ENCODE measurements around the gene TNFAIP3. TPM values are rescaled to one million over a fixed set of nuclear protein-coding genes. Genes with fewer than 3 reads are reported as not detected.

TNFAIP3 gene
- polyA plus RNA-seq, 1 donor from 2014 or later: 40.7 TPM

GRCh38 chr6:137849981-137850714, 16.9 kb upstream of the TNFAIP3 start:
- H3K27ac Mint-ChIP-seq: no peak overlapping the region
- no peak overlapping the region for H3K4me3 Mint-ChIP-seq
- no peaks in the 10 kb centered on the region for H3K9me3 Mint-ChIP-seq

DNA sequence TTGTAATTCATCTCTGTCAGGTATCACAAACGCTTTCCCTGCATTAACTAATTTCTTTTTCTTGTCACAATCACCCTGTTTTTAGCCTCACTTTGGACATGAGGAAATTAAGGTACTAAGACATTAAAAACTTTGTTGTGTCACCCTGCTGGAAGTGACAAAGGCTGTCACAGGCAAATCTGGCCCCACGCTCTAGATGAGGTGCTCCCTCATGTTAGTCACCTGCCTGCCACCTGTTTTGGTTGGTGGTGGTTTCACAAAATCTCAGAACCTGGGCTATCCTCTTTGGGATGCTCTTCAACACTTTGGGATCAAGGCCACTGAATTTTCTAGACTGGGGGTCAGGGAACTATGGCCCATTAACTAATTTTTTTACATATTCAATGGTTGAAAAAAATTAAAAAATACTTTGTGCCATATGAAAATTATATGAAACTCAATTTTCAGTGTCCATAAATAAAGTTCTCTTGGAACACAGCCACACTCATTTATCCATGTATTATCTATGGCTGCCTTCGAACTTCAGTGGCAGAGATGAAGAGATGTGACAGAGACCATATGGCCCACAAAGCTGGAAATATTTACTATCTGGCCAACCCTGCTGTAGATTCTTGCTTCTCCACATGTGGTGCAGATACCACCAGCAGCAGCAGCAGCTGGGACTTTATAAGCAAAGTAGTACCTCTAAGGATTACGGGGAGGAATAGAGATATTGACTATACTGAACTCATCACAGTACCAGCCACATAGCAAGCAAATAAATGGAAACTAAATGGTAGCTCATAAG, 16.1 kb upstream of the TNFAIP3 start:
- H3K4me1 Mint-ChIP-seq: no peaks in the 10 kb centered on the region
- no peak overlapping the region for H3K27ac Mint-ChIP-seq
- no peaks in the 10 kb centered on the region for H3K9me3 Mint-ChIP-seq
- peaks cover 7% of the 10 kb centered on the region for H3K36me3 Mint-ChIP-seq
- H3K27me3 Mint-ChIP-seq: no peaks in the 10 kb centered on the region
- H3K4me3 Mint-ChIP-seq: no peak overlapping the region

More at GRCh38 chr6:137849981-137850714, 16.9 kb upstream of the TNFAIP3 start:
- H3K27me3 Mint-ChIP-seq: no peaks in the 10 kb centered on the region
- H3K4me1 Mint-ChIP-seq: no peaks in the 10 kb centered on the region
- peaks cover 7% of the 10 kb centered on the region for H3K36me3 Mint-ChIP-seq

- peaks cover 9% of the 10 kb centered on the region for H3K36me3 Mint-ChIP-seq
- no peaks in the 10 kb centered on the region for H3K4me1 Mint-ChIP-seq
- peaks cover 0 to 4% (median 0%) of the 10 kb centered on the region in 3 donors for H3K9me3 Mint-ChIP-seq
- H3K27me3 Mint-ChIP-seq: no peaks in the 10 kb centered on the region
- no peak overlapping the region for H3K4me3 Mint-ChIP-seq
- no peak overlapping the region for H3K27ac Mint-ChIP-seq
Observed at GRCh38 chr6:137851669-137852068, 15.4 kb upstream of the TNFAIP3 start.

DNA sequence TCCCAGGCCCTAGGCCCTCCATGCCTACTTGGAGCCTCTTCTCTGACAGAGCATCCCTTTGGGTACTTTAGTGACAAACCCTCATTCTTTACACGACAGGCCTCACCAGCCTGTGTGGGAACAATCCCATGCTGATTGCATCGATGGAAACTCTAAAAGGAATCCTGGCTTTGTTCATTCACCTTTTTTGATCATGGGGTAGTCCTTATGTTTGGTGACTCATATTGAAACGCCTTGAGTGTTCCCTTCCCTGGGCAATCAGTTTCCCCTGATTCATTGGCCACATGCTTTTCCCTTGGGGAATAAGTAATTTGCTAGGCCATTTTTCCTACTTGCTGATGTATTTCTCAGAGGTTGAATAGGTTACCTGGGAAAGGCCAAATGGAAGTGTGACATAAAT, 14.7 kb upstream of the TNFAIP3 start:
- peaks cover 0 to 4% (median 0%) of the 10 kb centered on the region in 3 donors for H3K9me3 Mint-ChIP-seq
- no peak overlapping the region for H3K27ac Mint-ChIP-seq
- H3K36me3 Mint-ChIP-seq: peaks cover 9% of the 10 kb centered on the region
- no peaks in the 10 kb centered on the region for H3K27me3 Mint-ChIP-seq
- H3K4me1 Mint-ChIP-seq: no peaks in the 10 kb centered on the region
- H3K4me3 Mint-ChIP-seq: no peak overlapping the region

- H3K4me3 Mint-ChIP-seq: no peak overlapping the region
- peaks cover 0 to 4% (median 0%) of the 10 kb centered on the region in 3 donors for H3K9me3 Mint-ChIP-seq
- no peaks in the 10 kb centered on the region for H3K27me3 Mint-ChIP-seq
- no peak overlapping the region for H3K27ac Mint-ChIP-seq
- H3K36me3 Mint-ChIP-seq: peaks cover 9% of the 10 kb centered on the region
- H3K4me1 Mint-ChIP-seq: no peaks in the 10 kb centered on the region
Observed at GRCh38 chr6:137852811-137853210, 14.2 kb upstream of the TNFAIP3 start.

- H3K9me3 Mint-ChIP-seq: peaks cover 0 to 4% (median 0%) of the 10 kb centered on the region in 3 donors
- no peak overlapping the region for H3K27ac Mint-ChIP-seq
- no peaks in the 10 kb centered on the region for H3K27me3 Mint-ChIP-seq
- H3K4me3 Mint-ChIP-seq: no peak overlapping the region
- H3K36me3 Mint-ChIP-seq: peaks cover 14% of the 10 kb centered on the region
- no peaks in the 10 kb centered on the region for H3K4me1 Mint-ChIP-seq
Observed at GRCh38 chr6:137853569-137854213, 13.4 kb upstream of the TNFAIP3 start.

DNA sequence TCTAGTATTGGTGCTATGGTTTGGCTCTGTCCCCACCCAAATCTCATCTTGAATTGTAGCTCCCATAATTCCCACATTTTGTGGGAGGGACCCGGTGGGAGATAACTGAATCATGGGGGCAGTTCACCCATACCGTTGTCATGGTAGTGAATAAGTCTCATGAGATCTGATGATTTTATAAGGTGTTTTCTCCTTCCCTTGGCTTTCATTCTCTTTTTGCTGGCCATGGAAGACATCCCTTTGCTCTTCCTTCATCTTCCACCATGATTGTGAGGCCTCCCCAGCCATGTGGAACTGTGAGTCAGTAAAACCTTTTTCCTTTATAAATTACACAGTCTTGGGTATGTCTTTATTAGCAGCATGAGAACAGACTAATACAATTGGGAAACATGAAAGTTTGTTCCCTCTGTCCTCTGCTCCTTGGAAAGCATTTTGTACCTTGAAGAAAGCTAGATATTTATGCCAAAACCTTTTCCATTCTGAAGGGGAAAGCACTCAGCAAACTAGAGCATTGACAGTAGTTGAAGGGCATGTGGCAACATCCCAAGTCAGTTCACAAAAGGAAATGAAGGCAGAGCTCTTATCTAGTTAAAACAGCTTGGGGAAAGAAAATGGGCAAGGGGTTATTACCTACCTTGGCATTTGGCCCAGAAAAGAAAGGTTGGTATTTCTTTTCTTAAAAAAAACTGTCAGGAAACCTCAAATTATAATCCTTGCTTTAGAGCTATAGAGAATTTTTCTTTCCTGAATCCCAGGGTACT, 10.7 kb upstream of the TNFAIP3 start:
- peaks cover 0 to 4% (median 0%) of the 10 kb centered on the region in 3 donors for H3K9me3 Mint-ChIP-seq
- H3K36me3 Mint-ChIP-seq: peaks cover 14% of the 10 kb centered on the region
- no peak overlapping the region for H3K27ac Mint-ChIP-seq
- H3K4me3 Mint-ChIP-seq: no peak overlapping the region
- no peaks in the 10 kb centered on the region for H3K27me3 Mint-ChIP-seq
- no peaks in the 10 kb centered on the region for H3K4me1 Mint-ChIP-seq

GRCh38 chr6:137859025-137859424, 8.0 kb upstream of the TNFAIP3 start:
- Mint-ChIP-seq H3K27ac (no peak overlapping the region), H3K4me3 (no peak overlapping the region), H3K36me3 (peaks cover 12% of the 10 kb centered on the region), H3K4me1 (no peaks in the 10 kb centered on the region), H3K9me3 (peaks cover 0 to 4% (median 0%) of the 10 kb centered on the region in 3 donors), H3K27me3 (no peaks in the 10 kb centered on the region)

DNA sequence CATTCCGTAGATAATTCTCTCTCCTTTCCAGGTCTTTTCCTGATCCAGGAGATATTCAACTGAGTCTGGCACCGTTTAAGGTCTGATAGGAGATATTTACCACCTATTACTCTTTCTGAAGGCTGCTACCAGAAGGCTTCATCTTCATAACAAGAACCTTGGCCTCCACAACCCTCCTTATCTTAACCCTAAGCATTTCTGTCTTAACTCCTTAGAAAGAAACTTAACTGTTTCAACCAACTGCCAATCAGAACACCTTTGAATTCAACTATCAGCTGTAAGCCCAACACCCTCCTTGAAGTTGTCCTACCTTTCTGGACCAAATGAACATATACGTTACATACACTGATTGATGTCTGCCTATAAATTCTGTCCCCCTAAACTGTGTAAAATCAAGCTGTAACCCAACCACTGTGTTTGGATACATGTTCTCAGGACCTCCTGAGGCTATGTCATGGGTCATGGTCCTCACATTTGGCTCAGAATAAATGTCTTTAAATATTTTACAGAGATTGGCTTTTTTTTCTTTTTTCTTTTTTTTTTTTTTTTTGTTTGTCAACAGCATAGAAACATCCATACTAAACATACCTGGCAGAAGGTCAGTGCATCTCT, 6.6 kb upstream of the TNFAIP3 start:
- no peaks in the 10 kb centered on the region for H3K27me3 Mint-ChIP-seq
- peaks cover 0 to 2% (median 2%) of the 10 kb centered on the region in 3 donors for H3K4me1 Mint-ChIP-seq
- peaks cover 11% of the 10 kb centered on the region for H3K36me3 Mint-ChIP-seq
- peaks cover 0 to 4% (median 0%) of the 10 kb centered on the region in 3 donors for H3K9me3 Mint-ChIP-seq
- no peak overlapping the region for H3K27ac Mint-ChIP-seq
- H3K4me3 Mint-ChIP-seq: no peak overlapping the region

DNA sequence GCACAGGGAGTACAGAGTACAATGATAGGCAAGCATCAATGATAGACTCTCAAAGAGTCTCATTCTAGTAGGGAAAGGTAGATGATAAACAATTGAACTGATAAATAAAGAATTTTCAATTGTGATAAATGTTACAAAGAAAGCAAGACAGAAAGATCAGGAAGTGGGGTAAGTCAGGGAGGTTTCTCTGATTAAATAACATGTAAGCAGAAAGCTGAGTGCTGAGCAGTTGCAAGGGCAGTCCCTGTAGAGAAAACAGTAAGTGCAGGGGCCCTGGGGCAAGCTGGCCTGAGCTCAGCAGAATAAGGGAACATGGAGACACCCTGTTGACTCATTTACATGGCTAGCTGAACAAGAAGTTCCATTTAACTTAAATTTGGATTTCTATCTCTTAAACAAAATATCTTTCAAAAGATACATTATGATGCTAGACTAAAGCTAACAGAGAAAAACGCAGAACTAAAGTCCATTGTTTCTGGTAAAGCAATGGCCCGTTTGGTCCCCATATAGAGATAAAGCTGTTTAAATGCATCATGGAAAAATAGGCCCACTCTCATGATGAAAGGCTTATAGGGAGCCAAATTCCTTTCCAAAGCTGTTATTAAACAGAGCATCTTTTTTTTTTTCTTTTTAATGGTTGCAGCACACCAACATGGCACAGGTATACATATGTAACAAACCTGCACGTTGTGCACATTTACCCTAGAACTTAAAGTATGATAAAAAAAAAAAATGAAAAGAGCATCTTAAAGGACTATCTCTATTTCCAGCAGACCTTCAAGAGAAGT, 5.3 kb upstream of the TNFAIP3 start:
- H3K9me3 Mint-ChIP-seq: no peaks in the 10 kb centered on the region
- no peak overlapping the region for H3K27ac Mint-ChIP-seq
- H3K4me3 Mint-ChIP-seq: peak overlapping the region in 1 of 4 donors; percentile 34

GRCh38 chr6:137862419-137863090, 4.5 kb upstream of the TNFAIP3 start:
- peak overlapping the region in 2 of 4 donors; percentile 34 to 77 for H3K4me3 Mint-ChIP-seq
- no peak overlapping the region for H3K27ac Mint-ChIP-seq
- H3K9me3 Mint-ChIP-seq: no peaks in the 10 kb centered on the region
- peaks cover 10% of the 10 kb centered on the region for H3K36me3 Mint-ChIP-seq
- H3K4me1 Mint-ChIP-seq: peaks cover 0 to 7% (median 2%) of the 10 kb centered on the region in 3 donors
- H3K27me3 Mint-ChIP-seq: no peaks in the 10 kb centered on the region

More for the DNA sequence above, 5.3 kb upstream of the TNFAIP3 start:
- Mint-ChIP-seq H3K36me3 (peaks cover 10% of the 10 kb centered on the region), H3K27me3 (no peaks in the 10 kb centered on the region), H3K4me1 (peaks cover 0 to 7% (median 2%) of the 10 kb centered on the region in 3 donors)

DNA sequence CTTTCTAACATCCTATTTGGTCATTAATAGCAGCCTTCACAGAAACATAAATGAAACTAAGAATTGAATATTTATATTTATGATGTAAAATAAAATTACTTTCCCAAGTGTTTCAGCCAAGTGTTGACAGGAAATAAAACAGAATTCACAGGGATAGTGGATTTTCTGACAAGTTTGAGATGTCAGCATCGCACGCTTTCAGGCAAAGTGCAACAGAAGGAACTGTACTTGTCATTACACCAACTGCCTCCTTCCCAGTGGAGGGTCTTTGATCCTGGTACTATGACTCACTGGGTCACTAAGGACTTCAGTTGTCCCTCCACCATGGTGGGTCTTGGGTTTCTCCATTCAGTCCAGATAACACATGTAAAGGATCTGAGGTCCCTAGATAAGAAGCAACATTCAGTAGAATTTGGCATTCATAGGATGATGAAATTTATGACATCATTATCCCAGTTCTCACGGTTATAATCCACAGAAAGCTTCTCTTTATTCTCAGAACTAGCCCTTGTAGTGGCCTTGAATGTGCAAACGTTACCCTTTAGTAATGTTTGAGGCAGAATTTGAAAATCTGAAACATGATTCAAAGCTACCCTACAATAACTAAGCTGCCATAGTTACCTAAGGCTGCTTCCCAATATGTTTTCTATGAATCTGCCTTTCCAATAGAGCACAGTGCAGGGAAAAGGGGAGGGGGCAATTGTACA, 3.8 kb upstream of the TNFAIP3 start:
- Mint-ChIP-seq H3K9me3 (no peaks in the 10 kb centered on the region), H3K27ac (no peak overlapping the region), H3K4me3 (no peak overlapping the region), H3K4me1 (peaks cover 2 to 7% (median 4%) of the 10 kb centered on the region in 3 donors), H3K36me3 (peaks cover 5% of the 10 kb centered on the region), H3K27me3 (no peaks in the 10 kb centered on the region)

Data from IgD-negative memory B cell (primary cell).